HepG2 (cell line): ENCODE data around the gene KIF1B. TPM values are rescaled to one million over a fixed set of nuclear protein-coding genes. Genes with fewer than 3 reads are reported as not detected.

Source experiments
- CCDC6 ChIP-seq: sonication (generic); formaldehyde crosslinking; IDR thresholded peaks from 2 replicates; pipeline ENCODE4 v1.8.1; 2022; ENCODE audit warnings: mild to moderate bottlenecking, missing genetic modification reagents, moderate library complexity
- CREM ChIP-seq, 2 experiments: sonication (generic) in 1 of 2; formaldehyde crosslinking in 1 of 2; IDR thresholded peaks; 2 replicates each; pipeline versions ENCODE4 v1.4.0 to v1.6.1; 2016 to 2020; ENCODE audit warnings: antibody characterized with exemption in 1 of 2, mild to moderate bottlenecking in 1 of 2, missing genetic modification reagents in 1 of 2
- DMAP1 ChIP-seq: IDR thresholded peaks from 2 replicates; pipeline ENCODE4 v1.6.1; 2016
- FOXM1 ChIP-seq: sonication (generic); formaldehyde crosslinking; IDR thresholded peaks from 2 replicates; pipeline ENCODE4 v1.5.0; 2020; ENCODE audit warnings: missing genetic modification reagents
- GATA4 ChIP-seq: sonication (generic); IDR thresholded peaks from 2 replicates; pipeline ENCODE4 v1.6.1; 2016; ENCODE audit warnings: antibody characterized with exemption, low read depth, borderline replicate concordance
- GTF3A ChIP-seq: sonication (generic); formaldehyde crosslinking; conservative IDR thresholded peaks from 2 replicates; pipeline ENCODE4 v1.4.0; 2020; ENCODE audit warnings: mild to moderate bottlenecking, missing genetic modification reagents
- NCOR1 ChIP-seq: fragments of 200-600 bp; sonication (generic); IDR thresholded peaks from 2 replicates; pipeline ENCODE4 v1.7.0; 2017; ENCODE audit warnings: antibody characterized with exemption, low read length, borderline replicate concordance
- NKX3-1 ChIP-seq: sonication (generic); formaldehyde crosslinking; IDR thresholded peaks from 2 replicates; pipeline ENCODE4 v1.5.0; 2020; ENCODE audit warnings: missing genetic modification reagents
- PAX8 ChIP-seq: sonication (generic); formaldehyde crosslinking; IDR thresholded peaks from 2 replicates; pipeline ENCODE4 v1.8.0; 2022; ENCODE audit warnings: mild to moderate bottlenecking, missing genetic modification reagents, borderline replicate concordance
- TBP ChIP-seq: sonication (generic); formaldehyde crosslinking; IDR thresholded peaks from 2 replicates; pipeline ENCODE4 v1.5.0; 2020; ENCODE audit warnings: missing genetic modification reagents
- TCF7 ChIP-seq: sonication (generic); IDR thresholded peaks from 2 replicates; pipeline ENCODE4 v1.6.1; 2016; ENCODE audit warnings: antibody characterized with exemption, low read depth
- ZNF124 ChIP-seq: sonication (generic); formaldehyde crosslinking; IDR thresholded peaks from 2 replicates; pipeline ENCODE4 v1.4.0; 2020; ENCODE audit warnings: missing genetic modification reagents
- ZNF335 ChIP-seq: sonication (generic); formaldehyde crosslinking; IDR thresholded peaks from 2 replicates; pipeline ENCODE4 v1.4.0; 2020; ENCODE audit warnings: missing genetic modification reagents
- ZNF552 ChIP-seq: sonication (generic); formaldehyde crosslinking; IDR thresholded peaks from 2 replicates; pipeline ENCODE4 v1.9.0; 2022; ENCODE audit warnings: missing genetic modification reagents, mild to moderate bottlenecking, borderline replicate concordance
- ZNF703 ChIP-seq: sonication (generic); formaldehyde crosslinking; IDR thresholded peaks from 2 replicates; pipeline ENCODE4 v1.5.1; 2020; ENCODE audit warnings: missing genetic modification reagents, mild to moderate bottlenecking, moderate library complexity, borderline replicate concordance
- ZNF713 ChIP-seq: sonication (generic); formaldehyde crosslinking; IDR thresholded peaks from 2 replicates; pipeline ENCODE4 v1.4.0; 2020; ENCODE audit warnings: mild to moderate bottlenecking, missing genetic modification reagents
- polyA plus RNA-seq, 8 experiments: library from polyadenylated mRNA; depleted of rRNA in 3 of 8; stranded (reverse) in 7 of 8; unstranded in 1 of 8; fragments of >200 nt; fragmentation: Illumina TruSeq in 4 of 8; extraction: Trizol in 4 of 8; gene quantifications; 2 replicates each; pipeline versions ENCODE4 v1.2.1 to v1.2.3, GENCODE V29; 2011 to 2016; ENCODE audit warnings: low read depth in 4 of 8, missing spikeins in 1 of 8, mixed read lengths in 1 of 8; ENCODE audit not compliant: insufficient read depth in 1 of 8
- total RNA-seq, 5 experiments: library from RNA; depleted of rRNA; stranded (reverse); fragments of >200 nt; fragmentation: Illumina TruSeq; extraction: Trizol; gene quantifications; 2 replicates each; pipeline ENCODE4 v1.2.3, GENCODE V29; 2016; ENCODE audit warnings: low read depth in 1 of 5
- TF ChIP-seq, protein P1 (sequence below): IDR thresholded peaks from 2 replicates; pipeline ENCODE4 v1.6.1; 2016; ENCODE audit warnings: low read depth
- TF ChIP-seq, protein P2 (sequence below): sonication (generic); formaldehyde crosslinking; IDR thresholded peaks from 2 replicates; pipeline ENCODE4 v1.4.0; 2020; ENCODE audit warnings: missing genetic modification reagents, mild to moderate bottlenecking, borderline replicate concordance
- TF ChIP-seq, protein P3 (sequence below): sonication (generic); formaldehyde crosslinking; IDR thresholded peaks from 2 replicates; pipeline ENCODE4 v1.4.0; 2020; ENCODE audit warnings: missing genetic modification reagents
- TF ChIP-seq, protein P4 (sequence below): sonication (generic); formaldehyde crosslinking; IDR thresholded peaks from 2 replicates; pipeline ENCODE4 v1.4.0; 2020; ENCODE audit warnings: mild to moderate bottlenecking, missing genetic modification reagents
- TF ChIP-seq, protein P5 (sequence below), 2 experiments: sonication (generic) in 1 of 2; formaldehyde crosslinking in 1 of 2; IDR thresholded peaks; 2 replicates each; pipeline versions ENCODE4 v1.4.0 to v1.6.1; 2018 to 2020; ENCODE audit warnings: missing genetic modification reagents in 2 of 2, borderline replicate concordance in 1 of 2, low read depth in 1 of 2, mild to moderate bottlenecking in 1 of 2, missing biosample characterization in 1 of 2

The KIF1B gene
- total and polyA plus RNA-seq, 2 of the 13 experiments (the other 11 are each of a cell fraction or from before 2014, with no cell fraction given), result 26.7 to 32.5 TPM

DNA sequence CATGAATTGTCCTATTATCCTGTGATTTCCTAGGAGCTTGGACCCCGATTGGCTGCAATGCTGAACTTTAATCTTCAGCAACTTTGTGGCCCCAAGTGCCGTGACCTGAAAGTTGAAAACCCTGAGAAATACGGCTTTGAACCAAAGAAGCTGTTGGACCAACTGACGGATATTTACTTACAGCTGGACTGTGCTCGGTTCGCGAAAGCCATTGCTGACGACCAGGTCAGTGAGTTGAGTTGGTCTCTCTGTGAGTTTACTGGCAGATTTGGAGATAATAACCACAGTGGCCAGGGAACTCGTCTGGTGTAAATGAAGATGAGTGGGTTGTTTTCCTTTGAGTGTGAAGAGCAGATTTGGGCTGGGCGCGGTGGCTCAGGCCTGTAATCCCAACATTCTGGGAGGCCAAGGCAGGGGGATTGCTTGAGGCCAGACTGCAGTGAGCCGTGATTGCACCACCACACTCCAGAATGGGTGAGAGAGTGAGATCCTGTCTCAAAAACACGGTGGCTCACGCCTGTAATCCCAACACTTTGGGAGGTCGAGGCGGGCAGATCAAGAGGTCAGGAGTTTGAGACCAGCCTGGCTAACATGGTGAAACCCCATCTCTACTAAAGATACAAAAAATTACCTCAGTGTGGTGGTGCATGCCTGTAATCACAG lies 39.1 kb upstream of the KIF1B start (continued):
- peak; percentile 67 for TF ChIP-seq CREM (IDR thresholded peaks at IDR 0.05)
- TF ChIP-seq CREM (CRISPR knock-in tag; IDR thresholded peaks at IDR 0.05), result no peak
- no peak for TF ChIP-seq ZNF703 (CRISPR knock-in tag)
- TF ChIP-seq, protein P1, sequence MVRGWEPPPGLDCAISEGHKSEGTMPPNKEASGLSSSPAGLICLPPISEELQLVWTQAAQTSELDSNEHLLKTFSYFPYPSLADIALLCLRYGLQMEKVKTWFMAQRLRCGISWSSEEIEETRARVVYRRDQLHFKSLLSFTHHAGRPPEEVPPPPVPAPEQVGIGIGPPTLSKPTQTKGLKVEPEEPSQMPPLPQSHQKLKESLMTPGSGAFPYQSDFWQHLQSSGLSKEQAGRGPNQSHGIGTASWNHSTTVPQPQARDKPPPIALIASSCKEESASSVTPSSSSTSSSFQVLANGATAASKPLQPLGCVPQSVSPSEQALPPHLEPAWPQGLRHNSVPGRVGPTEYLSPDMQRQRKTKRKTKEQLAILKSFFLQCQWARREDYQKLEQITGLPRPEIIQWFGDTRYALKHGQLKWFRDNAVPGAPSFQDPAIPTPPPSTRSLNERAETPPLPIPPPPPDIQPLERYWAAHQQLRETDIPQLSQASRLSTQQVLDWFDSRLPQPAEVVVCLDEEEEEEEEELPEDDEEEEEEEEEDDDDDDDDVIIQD, result peak; percentile 77
- TF ChIP-seq ZNF713, result no peak
- TF ChIP-seq, protein P2, sequence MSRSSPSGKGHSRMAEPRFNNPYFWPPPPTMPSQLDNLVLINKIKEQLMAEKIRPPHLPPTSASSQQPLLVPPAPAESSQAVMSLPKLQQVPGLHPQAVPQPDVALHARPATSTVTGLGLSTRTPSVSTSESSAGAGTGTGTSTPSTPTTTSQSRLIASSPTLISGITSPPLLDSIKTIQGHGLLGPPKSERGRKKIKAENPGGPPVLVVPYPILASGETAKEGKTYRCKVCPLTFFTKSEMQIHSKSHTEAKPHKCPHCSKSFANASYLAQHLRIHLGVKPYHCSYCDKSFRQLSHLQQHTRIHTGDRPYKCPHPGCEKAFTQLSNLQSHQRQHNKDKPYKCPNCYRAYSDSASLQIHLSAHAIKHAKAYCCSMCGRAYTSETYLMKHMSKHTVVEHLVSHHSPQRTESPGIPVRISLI (CRISPR knock-in tag), result peak; percentile 59; the same call in 1 of the 2 replicates
- no peak for TF ChIP-seq ZNF552
- TF ChIP-seq, protein P3, sequence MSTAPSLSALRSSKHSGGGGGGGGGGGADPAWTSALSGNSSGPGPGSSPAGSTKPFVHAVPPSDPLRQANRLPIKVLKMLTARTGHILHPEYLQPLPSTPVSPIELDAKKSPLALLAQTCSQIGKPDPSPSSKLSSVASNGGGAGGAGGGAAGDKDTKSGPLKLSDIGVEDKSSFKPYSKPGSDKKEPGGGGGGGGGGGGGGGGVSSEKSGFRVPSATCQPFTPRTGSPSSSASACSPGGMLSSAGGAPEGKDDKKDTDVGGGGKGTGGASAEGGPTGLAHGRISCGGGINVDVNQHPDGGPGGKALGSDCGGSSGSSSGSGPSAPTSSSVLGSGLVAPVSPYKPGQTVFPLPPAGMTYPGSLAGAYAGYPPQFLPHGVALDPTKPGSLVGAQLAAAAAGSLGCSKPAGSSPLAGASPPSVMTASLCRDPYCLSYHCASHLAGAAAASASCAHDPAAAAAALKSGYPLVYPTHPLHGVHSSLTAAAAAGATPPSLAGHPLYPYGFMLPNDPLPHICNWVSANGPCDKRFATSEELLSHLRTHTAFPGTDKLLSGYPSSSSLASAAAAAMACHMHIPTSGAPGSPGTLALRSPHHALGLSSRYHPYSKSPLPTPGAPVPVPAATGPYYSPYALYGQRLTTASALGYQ (CRISPR knock-in tag), result peak; percentile 80; the same call in 1 of the 2 replicates
- TF ChIP-seq FOXM1, result peak; percentile 85; the same call in 1 of the 2 replicates
- TF ChIP-seq, protein P4, sequence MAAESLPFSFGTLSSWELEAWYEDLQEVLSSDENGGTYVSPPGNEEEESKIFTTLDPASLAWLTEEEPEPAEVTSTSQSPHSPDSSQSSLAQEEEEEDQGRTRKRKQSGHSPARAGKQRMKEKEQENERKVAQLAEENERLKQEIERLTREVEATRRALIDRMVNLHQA (CRISPR knock-in tag), result no peak
- TF ChIP-seq DMAP1 (CRISPR knock-in tag), result no peak
- TF ChIP-seq TBP (CRISPR knock-in tag), result no peak
- peak; percentile 83; the same call in 1 of the 2 replicates for TF ChIP-seq NCOR1
- 0 out of 2 replicates have a peak, but pooled peaks have one; percentile 72 for TF ChIP-seq GTF3A
- TF ChIP-seq ZNF335 (CRISPR knock-in tag), result no peak
- no peak for TF ChIP-seq PAX8
- TF ChIP-seq ZNF124 (CRISPR knock-in tag), result no peak
- no peak for TF ChIP-seq CCDC6 (CRISPR knock-in tag)
- TF ChIP-seq, protein P5, sequence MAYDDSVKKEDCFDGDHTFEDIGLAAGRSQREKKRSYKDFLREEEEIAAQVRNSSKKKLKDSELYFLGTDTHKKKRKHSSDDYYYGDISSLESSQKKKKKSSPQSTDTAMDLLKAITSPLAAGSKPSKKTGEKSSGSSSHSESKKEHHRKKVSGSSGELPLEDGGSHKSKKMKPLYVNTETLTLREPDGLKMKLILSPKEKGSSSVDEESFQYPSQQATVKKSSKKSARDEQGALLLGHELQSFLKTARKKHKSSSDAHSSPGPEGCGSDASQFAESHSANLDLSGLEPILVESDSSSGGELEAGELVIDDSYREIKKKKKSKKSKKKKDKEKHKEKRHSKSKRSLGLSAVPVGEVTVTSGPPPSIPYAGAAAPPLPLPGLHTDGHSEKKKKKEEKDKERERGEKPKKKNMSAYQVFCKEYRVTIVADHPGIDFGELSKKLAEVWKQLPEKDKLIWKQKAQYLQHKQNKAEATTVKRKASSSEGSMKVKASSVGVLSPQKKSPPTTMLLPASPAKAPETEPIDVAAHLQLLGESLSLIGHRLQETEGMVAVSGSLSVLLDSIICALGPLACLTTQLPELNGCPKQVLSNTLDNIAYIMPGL (CRISPR knock-in tag; IDR thresholded peaks at IDR 0.05; ENCODE audit: borderline replicate concordance in 1 of 2, low read depth in 1 of 2), result peak in 1 of 2 experiments; percentile 62; a peak in 3 of 4 replicates
- TF ChIP-seq GATA4, result peak; percentile 84; the same call in 1 of the 2 replicates
- 0 out of 2 replicates have a peak, but pooled peaks have one; percentile 39 for TF ChIP-seq NKX3-1 (CRISPR knock-in tag)
- TF ChIP-seq TCF7, result peak; percentile 76
